HepG2 (cell line): ENCODE results near the gene RABGAP1L. TPM values are rescaled to one million over a fixed set of nuclear protein-coding genes. Genes with fewer than 3 reads are reported as not detected.

ENCODE experiments used
- ATAC-seq: fragments of 200-7000 bp; cut with Tn5 transposase; 3 replicates; pipeline ENCODE4 v1.9.1; 2020; ENCODE audit warnings: mild to moderate bottlenecking, moderate library complexity
- BruUV-seq: library from RNA; stranded (reverse); fragments of 400-500 nt; replicated peaks from 2 replicates; lab custom pipeline; 2021; lab: Mats Ljungman, UMichigan
- CTCF ChIA-PET: fragments of 300-600 bp; formaldehyde crosslinking; extraction: SDS; loops from one replicate; lab custom pipeline; 2021; ENCODE audit warnings: low total read pairs, inconsistent platforms, low intra/inter-chr PET ratio; lab: Yijun Ruan, JAX
- POLR2A ChIA-PET: fragments of 350-600 bp; sonication (Branson Sonifier 250); formaldehyde crosslinking; loops from one replicate; lab custom pipeline; 2020; ENCODE audit warnings: antibody characterized with exemption, inconsistent platforms; lab: Yijun Ruan, JAX
- DNase-seq: peaks from one replicate; pipeline ENCODE4 v3.0.0-alpha.2; 2015; ENCODE audit warnings: low spot score
- FAIRE-seq: peaks from 3 replicates; lab custom pipeline; 2011; peaks lifted over from hg19 to GRCh38; lab: Jason Lieb, UNC
- H2AFZ ChIP-seq: one replicate; pipeline ENCODE4 v1.6.1; 2011; ENCODE audit warnings: low read length, inconsistent platforms
- H3K27ac ChIP-seq: fragments of 300-600 bp; 3 replicates; pipeline ENCODE4 v1.8.0; 2011; ENCODE audit warnings: mixed run types, mild to moderate bottlenecking, mixed read lengths, low read length, inconsistent platforms; ENCODE audit not compliant: insufficient read depth; ENCODE audit errors: extremely low read length
- H3K27me3 ChIP-seq, 2 experiments: fragments of 200-600 bp in 1 of 2; 2 replicates in 1 of 2; 3 replicates in 1 of 2; pipeline versions ENCODE4 v1.6.0 to v1.8.0; 2011; ENCODE audit warnings: low read length in 2 of 2, mild to moderate bottlenecking in 2 of 2, moderate library complexity in 2 of 2, inconsistent platforms in 1 of 2; ENCODE audit not compliant: insufficient read depth in 2 of 2, control insufficient read depth in 1 of 2
- H3K36me3 ChIP-seq, 2 experiments: fragments of 200-600 bp in 1 of 2; replicated peaks in 1 of 2; 2 replicates in 1 of 2; 3 replicates in 1 of 2; pipeline versions ENCODE4 v1.5.1 to v1.8.0; 2011; ENCODE audit warnings: low read length in 2 of 2, inconsistent platforms in 1 of 2; ENCODE audit not compliant: insufficient read depth in 2 of 2, control insufficient read depth in 1 of 2
- H3K4me1 ChIP-seq: 2 replicates; pipeline ENCODE4 v1.5.1; 2012; ENCODE audit warnings: low read length, inconsistent platforms; ENCODE audit not compliant: insufficient read depth
- H3K4me2 ChIP-seq: 2 replicates; pipeline ENCODE4 v1.6.0; 2011; ENCODE audit warnings: low read depth, low read length, inconsistent platforms
- H3K4me3 ChIP-seq, 3 experiments: fragments of 200-600 bp in 1 of 3; sonication (generic), shearing (Covaris generic) in 1 of 3; replicated peaks in 1 of 3; 2 replicates each; pipeline ENCODE4 v1.5.1; 2011 to 2016; ENCODE audit warnings: low read length in 3 of 3, inconsistent platforms in 2 of 3, low read depth in 2 of 3, mild to moderate bottlenecking in 2 of 3, control low read depth in 1 of 3, mixed read lengths in 1 of 3; ENCODE audit not compliant: insufficient read depth in 1 of 3
- H3K79me2 ChIP-seq: one replicate; pipeline ENCODE4 v1.6.1; 2011; ENCODE audit warnings: low read length, inconsistent platforms; ENCODE audit not compliant: insufficient read depth
- H3K9ac ChIP-seq: 2 replicates; pipeline ENCODE4 v1.6.0; 2011; ENCODE audit warnings: mild to moderate bottlenecking, low read depth, low read length, inconsistent platforms; ENCODE audit not compliant: insufficient read depth
- H3K9me3 ChIP-seq: 2 replicates; pipeline ENCODE4 v1.5.1; 2012; ENCODE audit warnings: mild to moderate bottlenecking, low read length
- H4K20me1 ChIP-seq: 2 replicates; pipeline ENCODE4 v1.6.0; 2011; ENCODE audit warnings: inconsistent platforms, mild to moderate bottlenecking, low read length, moderate library complexity; ENCODE audit not compliant: insufficient read depth
- BHLHE40 ChIP-seq: IDR thresholded peaks from 2 replicates; pipeline ENCODE4 v1.6.1; 2011; ENCODE audit warnings: low read length, improper control_type of control experiment
- GABPA ChIP-seq, 2 experiments: IDR thresholded peaks; 2 replicates each; pipeline ENCODE4 v1.6.1; 2011 to 2016; ENCODE audit warnings: low read depth in 2 of 2, low read length in 1 of 2, missing biosample characterization in 1 of 2, missing genetic modification characterization in 1 of 2
- GLI4 ChIP-seq: sonication (generic); formaldehyde crosslinking; IDR thresholded peaks from 2 replicates; pipeline ENCODE4 v1.5.1; 2020; ENCODE audit warnings: missing genetic modification reagents, mild to moderate bottlenecking, moderate library complexity, borderline replicate concordance
- NCOA5 ChIP-seq: sonication (generic); formaldehyde crosslinking; IDR thresholded peaks from 2 replicates; pipeline ENCODE4 v1.4.0; 2020; ENCODE audit warnings: missing genetic modification reagents
- NFYC ChIP-seq: IDR thresholded peaks from 2 replicates; pipeline ENCODE4 v1.6.1; 2016; ENCODE audit warnings: missing genetic modification reagents, missing compliant biosample characterization
- PITX1 ChIP-seq: sonication (generic); formaldehyde crosslinking; IDR thresholded peaks from 2 replicates; pipeline ENCODE4 v1.5.1; 2020; ENCODE audit warnings: mild to moderate bottlenecking, missing genetic modification reagents
- SNRNP70 ChIP-seq: fragments of 200-400 bp; formaldehyde crosslinking; IDR thresholded peaks from 2 replicates; pipeline ENCODE4 v1.6.1; 2017; ENCODE audit warnings: mild to moderate bottlenecking, low read depth, low read length, moderate library complexity
- ZNF713 ChIP-seq: sonication (generic); formaldehyde crosslinking; IDR thresholded peaks from 2 replicates; pipeline ENCODE4 v1.4.0; 2020; ENCODE audit warnings: mild to moderate bottlenecking, missing genetic modification reagents
- ZSCAN21 ChIP-seq: sonication (generic); formaldehyde crosslinking; IDR thresholded peaks from 2 replicates; pipeline ENCODE4 v1.8.0; 2022; ENCODE audit warnings: mild to moderate bottlenecking, missing genetic modification reagents, moderate library complexity, borderline replicate concordance
- WGBS: methylation state at CpG from one replicate; pipeline ENCODE4 v1.1.6; 2017; ENCODE audit warnings: low lambda C conversion rate; 5-methylcytosine and 5-hydroxymethylcytosine counted together
- in situ Hi-C: cut with HindIII; loops from 2 replicates; pipeline ENCODE4 v1.10.0; 2017; ENCODE audit warnings: low pct_unique_long_range_greater_than_20kb; ENCODE audit not compliant: extremely low pct_ligation_motif_present
- intact Hi-C: fragments of 100-400 bp; cut with micrococcal nuclease; formaldehyde crosslinking; loops from one replicate; pipeline ENCODE4 v1.10.0; 2022; ENCODE audit not compliant: unreplicated experiment
- polyA plus RNA-seq, 8 experiments: library from polyadenylated mRNA; depleted of rRNA in 3 of 8; stranded (reverse) in 7 of 8; unstranded in 1 of 8; fragments of >200 nt; fragmentation: Illumina TruSeq in 4 of 8; extraction: Trizol in 4 of 8; gene quantifications; 2 replicates each; pipeline versions ENCODE4 v1.2.1 to v1.2.3, GENCODE V29; 2011 to 2016; ENCODE audit warnings: low read depth in 4 of 8, missing spikeins in 1 of 8, mixed read lengths in 1 of 8; ENCODE audit not compliant: insufficient read depth in 1 of 8
- total RNA-seq, 5 experiments: library from RNA; depleted of rRNA; stranded (reverse); fragments of >200 nt; fragmentation: Illumina TruSeq; extraction: Trizol; gene quantifications; 2 replicates each; pipeline ENCODE4 v1.2.3, GENCODE V29; 2016; ENCODE audit warnings: low read depth in 1 of 5
- TF ChIP-seq, protein P1 (sequence below): sonication (generic); formaldehyde crosslinking; IDR thresholded peaks from 2 replicates; pipeline ENCODE4 v1.8.0; 2022; ENCODE audit warnings: low read depth, missing genetic modification reagents
- TF ChIP-seq, protein P2 (sequence below): sonication (generic); formaldehyde crosslinking; IDR thresholded peaks from 2 replicates; pipeline ENCODE4 v1.4.0; 2020; ENCODE audit warnings: mild to moderate bottlenecking, missing genetic modification reagents
- TF ChIP-seq, protein P3 (sequence below): sonication (generic); formaldehyde crosslinking; IDR thresholded peaks from one replicate; pipeline ENCODE4 v1.5.1; 2020; ENCODE audit warnings: mild to moderate bottlenecking, missing genetic modification reagents; ENCODE audit errors: not compliant biosample characterization
- TF ChIP-seq, protein P4 (sequence below): sonication (generic); formaldehyde crosslinking; IDR thresholded peaks from 2 replicates; pipeline ENCODE4 v1.4.0; 2020; ENCODE audit warnings: mild to moderate bottlenecking, missing genetic modification reagents

RABGAP1L gene
- total and polyA plus RNA-seq, 2 of the 13 experiments (the other 11 are each of a cell fraction or from before 2014, with no cell fraction given) = 7.9 to 22.6 TPM

DNA sequence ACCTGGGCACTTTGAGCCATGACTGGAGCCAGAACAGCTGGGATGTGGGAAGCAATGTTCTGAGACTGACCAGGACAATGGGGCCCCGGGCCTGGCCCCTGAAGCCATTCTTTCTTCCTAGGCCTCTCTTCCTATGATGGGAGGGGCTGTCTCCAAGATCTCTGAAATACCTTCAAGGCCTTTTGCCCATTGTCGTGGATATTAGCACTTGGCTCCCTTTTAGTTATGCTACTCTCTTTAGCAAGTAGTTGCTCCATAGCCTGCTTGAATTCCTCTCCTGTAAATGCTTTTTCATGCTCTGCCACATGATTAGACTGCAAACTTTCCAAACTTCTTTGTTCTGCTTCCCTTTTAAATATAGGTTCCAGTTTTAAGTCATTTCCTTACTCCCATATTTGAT lies 577.5 kb downstream of the RABGAP1L start:
- 100% methylated on average over 2 of the region's 2 CpGs for WGBS
- no peak for FAIRE-seq
- H2AFZ ChIP-seq = no peak overlapping the region
- BruUV-seq = no TSS peak
- no peak for ATAC-seq
- no peak overlapping the region for H3K27ac ChIP-seq
- no peaks in the 10 kb centered on the region for H3K79me2 ChIP-seq
- CTCF ChIA-PET = no interaction called here
- H3K4me1 ChIP-seq = no peaks in the 10 kb centered on the region
- H3K9me3 ChIP-seq = no peaks in the 10 kb centered on the region
- DNase-seq = no peak
- intact Hi-C loops = no loop called here
- H3K4me3 ChIP-seq = no peak overlapping the region
- H3K27me3 ChIP-seq = no peaks in the 10 kb centered on the region
- no peaks in the 10 kb centered on the region for H3K36me3 ChIP-seq
- POLR2A ChIA-PET = no interaction called here
- H3K4me2 ChIP-seq = no peak overlapping the region
- H4K20me1 ChIP-seq = no peaks in the 10 kb centered on the region
- in situ Hi-C loops = no loop called here
- no peak overlapping the region for H3K9ac ChIP-seq
- TF ChIP-seq GABPA (IDR thresholded peaks at IDR 0.05; ENCODE audit: low read depth, low read length) = no peak
- no peak for TF ChIP-seq GABPA (CRISPR knock-in tag; IDR thresholded peaks at IDR 0.05; ENCODE audit: low read depth)
- TF ChIP-seq, protein P1, sequence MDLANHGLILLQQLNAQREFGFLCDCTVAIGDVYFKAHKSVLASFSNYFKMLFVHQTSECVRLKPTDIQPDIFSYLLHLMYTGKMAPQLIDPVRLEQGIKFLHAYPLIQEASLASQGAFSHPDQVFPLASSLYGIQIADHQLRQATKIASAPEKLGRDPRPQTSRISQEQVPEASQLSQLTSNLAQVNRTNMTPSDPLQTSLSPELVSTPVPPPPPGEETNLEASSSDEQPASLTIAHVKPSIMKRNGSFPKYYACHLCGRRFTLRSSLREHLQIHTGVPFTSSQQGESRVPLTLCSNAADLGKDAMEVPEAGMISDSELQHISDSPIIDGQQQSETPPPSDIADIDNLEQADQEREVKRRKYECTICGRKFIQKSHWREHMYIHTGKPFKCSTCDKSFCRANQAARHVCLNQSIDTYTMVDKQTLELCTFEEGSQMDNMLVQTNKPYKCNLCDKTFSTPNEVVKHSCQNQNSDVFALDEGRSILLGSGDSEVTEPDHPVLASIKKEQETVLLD (CRISPR knock-in tag) = no peak
- TF ChIP-seq ZNF713 (CRISPR knock-in tag) = no peak
- no peak for TF ChIP-seq NFYC (CRISPR knock-in tag)
- no peak for TF ChIP-seq GLI4 (CRISPR knock-in tag)
- TF ChIP-seq, protein P2, sequence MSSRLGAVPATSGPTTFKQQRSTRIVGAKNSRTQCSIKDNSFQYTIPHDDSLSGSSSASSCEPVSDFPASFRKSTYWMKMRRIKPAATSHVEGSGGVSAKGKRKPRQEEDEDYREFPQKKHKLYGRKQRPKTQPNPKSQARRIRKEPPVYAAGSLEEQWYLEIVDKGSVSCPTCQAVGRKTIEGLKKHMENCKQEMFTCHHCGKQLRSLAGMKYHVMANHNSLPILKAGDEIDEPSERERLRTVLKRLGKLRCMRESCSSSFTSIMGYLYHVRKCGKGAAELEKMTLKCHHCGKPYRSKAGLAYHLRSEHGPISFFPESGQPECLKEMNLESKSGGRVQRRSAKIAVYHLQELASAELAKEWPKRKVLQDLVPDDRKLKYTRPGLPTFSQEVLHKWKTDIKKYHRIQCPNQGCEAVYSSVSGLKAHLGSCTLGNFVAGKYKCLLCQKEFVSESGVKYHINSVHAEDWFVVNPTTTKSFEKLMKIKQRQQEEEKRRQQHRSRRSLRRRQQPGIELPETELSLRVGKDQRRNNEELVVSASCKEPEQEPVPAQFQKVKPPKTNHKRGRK (CRISPR knock-in tag) = no peak
- TF ChIP-seq ZSCAN21 = no peak
- TF ChIP-seq, protein P3, sequence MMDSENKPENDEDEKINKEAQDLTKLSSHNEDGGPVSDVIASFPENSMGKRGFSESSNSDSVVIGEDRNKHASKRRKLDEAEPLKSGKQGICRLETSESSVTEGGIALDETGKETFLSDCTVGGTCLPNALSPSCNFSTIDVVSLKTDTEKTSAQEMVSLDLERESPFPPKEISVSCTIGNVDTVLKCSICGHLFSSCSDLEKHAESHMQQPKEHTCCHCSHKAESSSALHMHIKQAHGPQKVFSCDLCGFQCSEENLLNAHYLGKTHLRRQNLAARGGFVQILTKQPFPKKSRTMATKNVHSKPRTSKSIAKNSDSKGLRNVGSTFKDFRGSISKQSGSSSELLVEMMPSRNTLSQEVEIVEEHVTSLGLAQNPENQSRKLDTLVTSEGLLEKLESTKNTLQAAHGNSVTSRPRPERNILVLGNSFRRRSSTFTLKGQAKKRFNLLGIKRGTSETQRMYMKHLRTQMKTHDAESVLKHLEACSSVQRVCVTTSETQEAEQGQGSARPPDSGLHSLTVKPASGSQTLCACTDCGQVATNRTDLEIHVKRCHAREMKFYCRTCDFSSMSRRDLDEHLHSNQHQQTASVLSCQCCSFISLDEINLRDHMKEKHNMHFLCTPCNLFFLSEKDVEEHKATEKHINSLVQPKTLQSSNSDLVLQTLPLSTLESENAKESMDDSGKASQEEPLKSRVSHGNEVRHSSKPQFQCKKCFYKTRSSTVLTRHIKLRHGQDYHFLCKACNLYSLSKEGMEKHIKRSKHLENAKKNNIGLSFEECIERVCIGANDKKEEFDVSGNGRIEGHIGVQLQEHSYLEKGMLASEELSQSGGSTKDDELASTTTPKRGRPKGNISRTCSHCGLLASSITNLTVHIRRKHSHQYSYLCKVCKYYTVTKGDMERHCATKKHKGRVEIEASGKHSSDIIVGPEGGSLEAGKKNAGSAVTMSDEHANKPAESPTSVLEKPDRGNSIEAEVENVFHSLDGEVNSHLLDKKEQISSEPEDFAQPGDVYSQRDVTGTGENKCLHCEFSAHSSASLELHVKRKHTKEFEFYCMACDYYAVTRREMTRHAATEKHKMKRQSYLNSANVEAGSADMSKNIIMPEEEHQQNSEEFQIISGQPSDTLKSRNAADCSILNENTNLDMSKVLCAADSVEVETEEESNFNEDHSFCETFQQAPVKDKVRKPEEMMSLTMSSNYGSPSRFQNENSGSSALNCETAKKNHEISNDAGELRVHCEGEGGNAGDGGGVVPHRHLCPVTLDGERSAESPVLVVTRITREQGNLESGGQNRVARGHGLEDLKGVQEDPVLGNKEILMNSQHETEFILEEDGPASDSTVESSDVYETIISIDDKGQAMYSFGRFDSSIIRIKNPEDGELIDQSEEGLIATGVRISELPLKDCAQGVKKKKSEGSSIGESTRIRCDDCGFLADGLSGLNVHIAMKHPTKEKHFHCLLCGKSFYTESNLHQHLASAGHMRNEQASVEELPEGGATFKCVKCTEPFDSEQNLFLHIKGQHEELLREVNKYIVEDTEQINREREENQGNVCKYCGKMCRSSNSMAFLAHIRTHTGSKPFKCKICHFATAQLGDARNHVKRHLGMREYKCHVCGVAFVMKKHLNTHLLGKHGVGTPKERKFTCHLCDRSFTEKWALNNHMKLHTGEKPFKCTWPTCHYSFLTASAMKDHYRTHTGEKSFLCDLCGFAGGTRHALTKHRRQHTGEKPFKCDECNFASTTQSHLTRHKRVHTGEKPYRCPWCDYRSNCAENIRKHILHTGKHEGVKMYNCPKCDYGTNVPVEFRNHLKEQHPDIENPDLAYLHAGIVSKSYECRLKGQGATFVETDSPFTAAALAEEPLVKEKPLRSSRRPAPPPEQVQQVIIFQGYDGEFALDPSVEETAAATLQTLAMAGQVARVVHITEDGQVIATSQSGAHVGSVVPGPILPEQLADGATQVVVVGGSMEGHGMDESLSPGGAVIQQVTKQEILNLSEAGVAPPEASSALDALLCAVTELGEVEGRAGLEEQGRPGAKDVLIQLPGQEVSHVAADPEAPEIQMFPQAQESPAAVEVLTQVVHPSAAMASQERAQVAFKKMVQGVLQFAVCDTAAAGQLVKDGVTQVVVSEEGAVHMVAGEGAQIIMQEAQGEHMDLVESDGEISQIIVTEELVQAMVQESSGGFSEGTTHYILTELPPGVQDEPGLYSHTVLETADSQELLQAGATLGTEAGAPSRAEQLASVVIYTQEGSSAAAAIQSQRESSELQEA (CRISPR knock-in tag) = no peak
- no peak for TF ChIP-seq SNRNP70
- TF ChIP-seq PITX1 = no peak
- TF ChIP-seq, protein P4, sequence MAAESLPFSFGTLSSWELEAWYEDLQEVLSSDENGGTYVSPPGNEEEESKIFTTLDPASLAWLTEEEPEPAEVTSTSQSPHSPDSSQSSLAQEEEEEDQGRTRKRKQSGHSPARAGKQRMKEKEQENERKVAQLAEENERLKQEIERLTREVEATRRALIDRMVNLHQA (CRISPR knock-in tag) = no peak
- TF ChIP-seq BHLHE40 = no peak
- no peak for TF ChIP-seq NCOA5
